IPS-18c (cell line): ENCODE measurements around the gene NLRP9.

Source experiments
- H3K4me3 ChIP-seq: 2 replicates; pipeline ENCODE4 v1.7.0; 2013; ENCODE audit warnings: low read depth, mild to moderate bottlenecking, low read length, moderate library complexity; ENCODE audit not compliant: insufficient read depth
- H3K9me3 ChIP-seq: one replicate; pipeline ENCODE4 v1.6.1; 2013; ENCODE audit warnings: mild to moderate bottlenecking, low read length, moderate library complexity; ENCODE audit not compliant: control insufficient read depth, insufficient read depth

NLRP9 gene

DNA sequence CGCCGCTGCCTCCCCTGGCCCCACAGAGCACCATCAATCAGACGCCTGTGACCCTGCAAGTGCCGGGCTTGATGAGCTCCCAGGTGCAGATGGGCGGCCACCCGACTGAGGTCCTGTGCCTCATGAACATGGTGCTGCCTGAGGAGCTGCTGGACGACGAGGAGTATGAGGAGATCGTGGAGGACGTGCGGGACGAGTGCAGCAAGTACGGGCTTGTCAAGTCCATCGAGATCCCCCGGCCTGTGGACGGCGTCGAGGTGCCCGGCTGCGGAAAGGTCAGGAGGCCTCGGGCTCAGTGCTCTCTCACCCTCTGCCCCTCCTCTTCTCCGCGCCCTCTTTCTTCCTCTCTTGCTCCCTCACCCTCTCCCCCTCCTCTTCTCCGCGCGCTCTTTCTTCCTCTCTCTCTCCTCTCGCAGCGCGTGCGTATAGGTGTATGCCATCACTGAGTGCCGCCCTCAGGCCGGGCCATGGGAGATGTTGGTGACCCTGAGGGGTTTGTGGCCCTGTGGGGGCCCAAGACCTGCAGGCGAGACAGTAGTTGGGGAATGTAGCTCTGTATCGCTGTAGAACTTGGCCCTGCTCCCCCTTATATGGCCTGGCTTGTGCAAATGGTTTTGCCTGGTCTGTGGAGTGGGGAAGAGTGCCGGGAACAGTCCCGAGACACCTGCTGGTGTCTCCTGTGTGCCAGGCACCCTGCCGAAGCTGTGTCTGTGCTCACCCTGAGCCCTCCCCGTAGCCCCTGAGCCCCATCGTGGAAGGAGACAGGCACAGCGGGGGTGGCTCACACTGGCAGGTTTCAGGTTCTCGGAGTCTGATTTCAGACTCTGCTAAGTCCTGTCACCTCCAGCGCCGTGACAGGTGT, 68.6 kb downstream of the NLRP9 start:
- Histone ChIP-seq H3K4me3 (no peak overlapping the region; the same call in 1 of the 2 replicates), H3K9me3 (no peaks in the 10 kb centered on the region)

DNA sequence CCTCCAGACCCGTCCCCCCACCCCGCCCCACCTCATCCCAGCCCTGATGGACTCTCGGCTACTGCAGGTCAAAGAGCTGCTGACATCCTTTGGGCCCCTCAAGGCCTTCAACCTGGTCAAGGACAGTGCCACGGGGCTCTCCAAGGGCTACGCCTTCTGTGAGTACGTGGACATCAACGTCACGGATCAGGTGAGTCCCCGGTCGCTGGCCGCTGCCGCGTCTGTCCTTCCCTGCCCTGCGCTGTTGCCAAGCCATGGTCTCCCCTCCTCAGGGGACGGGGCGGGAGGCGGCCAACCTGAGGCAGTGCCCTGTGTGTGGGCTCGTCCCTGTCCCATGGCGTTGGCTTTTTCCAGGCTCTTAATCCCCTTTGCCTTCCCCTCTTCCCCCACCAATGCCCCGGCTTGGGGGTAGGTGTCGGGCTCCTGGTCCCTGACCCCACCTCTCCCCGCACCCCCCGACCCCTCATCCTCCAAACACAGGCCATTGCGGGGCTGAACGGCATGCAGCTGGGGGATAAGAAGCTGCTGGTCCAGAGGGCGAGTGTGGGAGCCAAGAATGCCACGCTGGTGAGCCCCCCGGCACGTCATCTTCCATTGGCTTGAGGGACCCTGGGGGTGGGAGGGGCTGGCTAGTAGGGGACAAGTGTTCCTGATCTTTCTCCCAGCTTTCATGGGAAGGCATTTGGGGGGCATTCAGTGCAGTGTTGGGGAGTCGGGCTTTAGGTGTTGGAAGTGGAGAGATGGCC, 69.4 kb downstream of the NLRP9 start:
- H3K4me3 ChIP-seq, result no peak overlapping the region
- no peaks in the 10 kb centered on the region for H3K9me3 ChIP-seq

DNA sequence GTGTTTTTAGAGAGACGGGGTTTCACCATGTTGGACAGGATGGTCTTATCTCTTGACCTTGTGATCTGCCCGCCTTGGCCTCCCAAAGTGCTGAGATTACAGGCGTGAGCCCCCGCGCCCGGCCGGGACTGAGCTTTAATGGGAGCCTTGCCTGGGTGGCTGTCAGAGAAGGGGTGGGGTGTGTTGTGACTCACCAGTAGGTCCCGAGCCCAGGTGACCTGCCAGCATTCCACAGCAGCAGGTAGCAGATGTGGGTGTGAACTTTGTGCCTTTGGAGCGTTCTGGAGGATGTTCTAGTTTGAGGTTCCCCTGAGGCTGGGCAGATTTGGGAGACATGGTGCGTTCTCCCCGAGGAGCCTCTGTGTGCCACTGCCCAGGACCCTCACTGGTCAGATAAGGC, 70.2 kb downstream of the NLRP9 start:
- H3K9me3 ChIP-seq, result no peaks in the 10 kb centered on the region
- H3K4me3 ChIP-seq, result no peak overlapping the region

DNA sequence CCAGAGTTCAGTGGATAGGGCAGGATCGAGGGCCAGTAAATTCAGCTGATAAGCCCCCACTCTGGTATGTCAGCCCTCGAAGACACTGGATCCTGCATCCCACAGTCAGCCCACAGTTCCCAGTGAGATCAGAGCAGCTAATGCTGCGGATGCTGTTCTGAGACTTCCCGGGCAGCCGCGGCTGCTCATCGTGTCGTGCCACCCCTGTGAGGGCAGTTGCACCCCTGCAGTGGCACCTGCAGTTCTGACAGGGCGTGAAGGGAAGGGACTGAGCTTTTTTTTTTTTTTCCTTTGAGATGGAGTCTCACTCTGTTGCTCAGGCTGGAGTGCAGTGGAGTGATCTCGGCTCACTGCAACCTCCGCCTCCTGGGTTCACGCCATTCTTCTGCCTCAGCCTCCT, 70.7 kb downstream of the NLRP9 start:
- Histone ChIP-seq H3K4me3 (no peak overlapping the region), H3K9me3 (no peaks in the 10 kb centered on the region)

DNA sequence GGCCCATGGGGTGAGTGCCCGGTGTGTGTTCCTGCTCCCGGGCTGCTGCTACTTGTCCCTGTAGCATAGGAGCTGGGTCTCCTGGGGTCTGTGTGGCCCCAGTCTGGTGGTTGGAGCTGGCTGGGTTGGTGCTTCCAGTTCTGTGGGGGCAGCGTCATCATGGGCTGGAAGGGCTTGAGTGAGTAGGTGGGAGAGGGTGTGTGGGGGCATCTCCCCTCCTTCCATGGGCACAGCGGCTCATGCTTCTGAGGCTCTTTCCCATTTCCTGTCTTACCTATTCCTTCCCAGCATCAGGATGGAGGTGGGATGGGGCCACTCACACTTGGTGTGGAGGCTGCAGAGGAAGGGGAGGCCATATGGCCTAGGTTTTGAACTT, 71.2 kb downstream of the NLRP9 start:
- Histone ChIP-seq H3K4me3 (no peak overlapping the region), H3K9me3 (no peaks in the 10 kb centered on the region)

DNA sequence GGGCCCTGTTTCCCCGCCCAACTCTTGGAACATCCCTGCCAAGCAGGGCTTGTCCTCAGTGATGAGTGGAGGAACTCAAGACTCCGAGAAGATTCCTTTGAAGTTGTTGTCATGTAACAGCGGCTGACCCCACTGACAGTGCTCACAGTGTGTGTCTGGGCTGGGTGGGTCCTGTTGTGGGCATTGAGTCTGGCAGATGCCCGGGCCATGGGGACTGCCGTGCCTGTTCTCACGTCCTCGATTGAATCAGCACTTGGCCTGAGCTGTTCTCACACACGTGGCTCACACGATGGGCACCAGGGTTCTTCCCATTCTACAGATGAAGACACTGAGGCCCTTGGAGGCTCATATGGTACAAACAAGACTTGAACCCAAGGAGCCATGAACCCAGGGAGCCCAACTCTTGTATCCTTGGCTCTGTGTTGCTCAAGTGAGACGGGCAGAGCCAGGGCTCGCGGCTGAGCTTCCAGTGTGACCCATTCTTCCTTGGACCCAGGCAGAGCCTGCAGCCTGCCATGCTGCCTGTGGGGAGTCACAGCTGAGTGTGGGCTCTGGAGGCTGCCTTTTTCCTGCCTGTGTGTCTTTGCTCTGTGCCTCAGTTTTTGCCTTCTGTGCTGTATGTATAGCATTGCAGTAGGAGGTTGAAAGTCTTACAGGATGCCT, 71.7 kb downstream of the NLRP9 start:
- no peaks in the 10 kb centered on the region for H3K9me3 ChIP-seq
- no peak overlapping the region for H3K4me3 ChIP-seq

DNA sequence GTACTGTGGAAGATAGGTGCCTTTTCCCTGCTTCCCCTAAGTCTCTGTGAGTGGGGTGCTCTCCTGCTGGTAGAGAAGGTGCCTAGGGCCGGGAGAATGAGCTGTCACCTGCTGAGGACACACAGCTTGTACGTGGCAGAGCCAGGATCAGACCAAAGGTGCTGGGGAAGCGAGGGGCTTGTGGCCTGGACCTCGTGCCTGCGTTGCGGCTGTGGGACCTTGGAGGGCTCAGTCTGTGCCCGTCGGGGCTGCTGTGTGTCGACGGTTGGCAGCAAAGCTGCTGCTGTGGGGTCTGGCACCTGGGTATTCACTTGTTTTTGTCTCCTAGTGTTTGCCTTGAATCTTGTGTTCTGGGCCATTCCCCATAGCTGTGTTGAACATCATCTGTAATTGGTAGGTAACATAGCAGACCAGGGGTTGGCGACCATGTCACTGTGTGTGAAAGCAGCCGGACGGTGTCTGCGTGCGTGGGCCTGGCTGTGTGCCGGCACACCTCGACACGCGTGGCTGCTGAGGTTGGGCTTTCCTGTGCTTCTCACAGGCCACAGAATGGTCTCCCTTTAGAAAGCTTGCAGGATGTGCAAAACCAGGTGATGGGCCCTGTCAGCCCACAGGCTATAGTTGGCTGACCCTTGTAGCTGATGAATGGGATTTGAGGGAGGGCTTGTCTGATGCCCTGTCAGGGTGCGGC, 74.2 kb downstream of the NLRP9 start:
- Histone ChIP-seq H3K9me3 (peaks cover 2% of the 10 kb centered on the region), H3K4me3 (no peak overlapping the region)

DNA sequence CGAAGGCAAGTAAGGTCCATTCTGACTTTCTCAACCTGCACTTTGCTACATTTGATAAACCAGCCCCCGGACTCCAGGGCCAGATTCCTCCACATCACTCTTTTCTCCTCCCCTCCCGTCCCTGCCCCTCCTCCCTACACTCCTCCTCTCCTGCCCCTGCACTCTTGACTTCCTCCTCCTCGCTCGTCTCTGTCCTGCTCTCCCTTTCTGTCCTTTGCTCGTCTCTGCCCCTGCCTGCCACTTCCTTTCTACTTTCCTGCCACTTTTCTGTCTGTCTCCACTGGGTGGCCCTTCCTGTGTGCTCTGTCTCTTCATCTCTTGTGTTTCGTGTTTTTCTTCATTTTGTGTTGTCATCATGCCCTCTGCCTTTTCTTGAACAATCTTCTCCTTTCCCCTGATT, 76.4 kb downstream of the NLRP9 start:
- H3K4me3 ChIP-seq, result no peak overlapping the region
- peaks cover 2% of the 10 kb centered on the region for H3K9me3 ChIP-seq

DNA sequence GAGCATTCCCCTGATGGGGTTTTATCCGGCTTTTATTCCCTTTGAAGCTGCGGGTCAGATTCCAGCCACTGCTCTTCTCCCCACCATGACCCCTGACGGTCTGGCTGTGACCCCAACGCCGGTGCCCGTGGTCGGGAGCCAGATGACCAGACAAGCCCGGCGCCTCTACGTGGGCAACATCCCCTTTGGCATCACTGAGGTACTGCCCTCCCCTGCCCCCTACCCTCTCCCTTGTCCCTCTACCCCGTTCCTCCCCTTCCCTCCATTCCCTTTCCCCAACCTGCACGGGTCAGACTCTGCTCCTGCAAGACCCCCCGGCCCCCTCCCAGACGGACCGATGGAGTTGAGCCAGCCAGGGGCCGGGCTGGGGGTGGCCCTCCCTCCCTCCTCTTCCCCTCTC, 77.2 kb downstream of the NLRP9 start:
- Histone ChIP-seq H3K9me3 (peaks cover 2% of the 10 kb centered on the region), H3K4me3 (no peak overlapping the region)

DNA sequence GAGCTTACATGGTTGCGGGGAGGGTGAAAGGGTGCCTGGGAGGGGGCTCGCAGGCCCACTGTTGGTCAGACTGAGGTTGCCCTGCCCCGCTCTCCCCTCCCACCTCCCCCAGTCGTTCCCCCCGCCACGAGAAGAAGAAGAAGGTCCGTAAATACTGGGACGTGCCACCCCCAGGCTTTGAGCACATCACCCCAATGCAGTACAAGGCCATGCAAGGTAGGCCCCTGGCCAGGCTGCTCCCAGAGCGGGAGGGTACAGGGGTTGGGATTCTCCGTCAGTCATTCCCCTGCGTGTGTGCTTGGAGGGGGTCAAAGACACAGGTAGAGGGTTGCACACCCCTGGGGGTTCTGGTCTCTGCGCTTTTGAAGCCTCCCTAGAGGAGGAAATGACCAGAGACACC, 77.8 kb downstream of the NLRP9 start:
- H3K9me3 ChIP-seq, result peaks cover 2% of the 10 kb centered on the region
- H3K4me3 ChIP-seq, result no peak overlapping the region

DNA sequence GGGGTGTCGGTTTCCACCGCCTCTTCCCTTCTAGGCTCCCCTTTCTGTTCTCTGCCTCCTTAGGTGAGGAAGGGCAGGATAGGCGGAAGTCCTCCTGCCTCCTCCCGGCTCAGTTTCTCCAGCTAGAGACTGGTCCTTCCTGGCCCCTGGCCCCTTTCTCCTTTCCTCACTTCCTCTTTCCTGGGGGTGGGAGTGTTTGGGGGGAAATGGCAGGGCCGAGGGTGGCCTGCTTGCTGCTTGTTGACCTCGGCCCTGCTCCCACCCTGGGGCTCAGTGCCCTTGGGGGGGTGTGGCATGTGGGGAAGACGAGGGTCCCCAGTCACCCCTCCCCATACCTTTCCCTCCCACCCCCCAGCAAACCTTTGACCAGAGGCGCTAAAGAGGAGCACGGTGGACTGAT, 78.4 kb downstream of the NLRP9 start:
- Histone ChIP-seq H3K4me3 (no peak overlapping the region), H3K9me3 (peaks cover 2% of the 10 kb centered on the region)

DNA sequence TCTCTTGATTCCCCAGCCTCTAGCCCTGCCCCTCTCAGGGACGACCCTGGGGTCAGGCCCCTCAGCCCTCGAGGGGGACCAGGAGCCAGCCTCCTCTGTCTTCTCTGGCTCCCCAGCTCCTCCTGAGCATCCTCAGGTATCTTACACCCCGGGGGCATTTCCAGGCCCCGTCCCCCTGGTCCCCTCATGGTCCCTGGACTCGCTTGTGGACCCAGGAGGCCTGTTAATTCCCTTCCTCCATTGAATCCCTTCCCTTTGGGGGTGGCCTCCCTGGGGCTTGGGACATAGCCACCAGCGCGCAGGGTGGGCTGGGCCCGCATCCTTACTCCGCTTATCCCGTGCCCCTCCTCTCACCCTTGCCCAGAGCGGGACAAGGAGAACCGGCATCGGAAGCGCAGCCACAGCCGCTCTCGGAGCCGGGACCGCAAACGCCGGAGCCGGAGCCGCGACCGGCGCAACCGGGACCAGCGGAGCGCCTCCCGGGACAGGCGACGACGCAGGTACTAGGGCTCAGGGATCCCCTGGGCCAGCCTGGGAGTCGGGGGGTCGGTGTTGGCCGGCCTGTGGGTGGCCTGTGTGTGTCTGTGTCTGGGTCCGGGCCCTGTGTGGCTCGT, 79.2 kb downstream of the NLRP9 start:
- H3K4me3 ChIP-seq, result no peak overlapping the region

More for the DNA sequence above, 79.2 kb downstream of the NLRP9 start:
- H3K9me3 ChIP-seq, result peaks cover 2% of the 10 kb centered on the region
